ENCODE results near the gene VTA1.
"Not testable (repeated sequence)": the region's sequence is repeated elsewhere in the genome, so short reads cannot be mapped to it uniquely, and the experiment has no call there.

DNA sequence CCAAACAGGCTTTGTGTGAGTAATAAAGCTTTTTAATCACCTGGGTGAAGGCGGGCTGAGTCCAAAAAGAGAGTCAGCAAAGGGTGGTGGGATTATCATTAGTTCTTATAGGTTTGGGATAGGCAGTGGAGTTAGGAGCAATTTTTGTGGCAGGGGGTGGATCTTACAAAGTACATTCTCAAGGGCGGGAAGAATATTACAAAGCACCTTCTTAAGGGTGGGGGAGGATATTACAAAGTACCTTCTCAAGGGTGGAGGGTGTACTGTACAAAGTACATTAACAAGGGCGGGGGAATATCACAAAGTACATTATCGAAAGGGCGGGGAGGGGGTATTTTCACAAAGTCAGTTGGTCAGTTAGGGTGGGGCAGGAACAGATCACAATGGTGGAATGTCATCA, 42.2 kb upstream of the VTA1 start:
- TF ChIP-seq, protein P1, sequence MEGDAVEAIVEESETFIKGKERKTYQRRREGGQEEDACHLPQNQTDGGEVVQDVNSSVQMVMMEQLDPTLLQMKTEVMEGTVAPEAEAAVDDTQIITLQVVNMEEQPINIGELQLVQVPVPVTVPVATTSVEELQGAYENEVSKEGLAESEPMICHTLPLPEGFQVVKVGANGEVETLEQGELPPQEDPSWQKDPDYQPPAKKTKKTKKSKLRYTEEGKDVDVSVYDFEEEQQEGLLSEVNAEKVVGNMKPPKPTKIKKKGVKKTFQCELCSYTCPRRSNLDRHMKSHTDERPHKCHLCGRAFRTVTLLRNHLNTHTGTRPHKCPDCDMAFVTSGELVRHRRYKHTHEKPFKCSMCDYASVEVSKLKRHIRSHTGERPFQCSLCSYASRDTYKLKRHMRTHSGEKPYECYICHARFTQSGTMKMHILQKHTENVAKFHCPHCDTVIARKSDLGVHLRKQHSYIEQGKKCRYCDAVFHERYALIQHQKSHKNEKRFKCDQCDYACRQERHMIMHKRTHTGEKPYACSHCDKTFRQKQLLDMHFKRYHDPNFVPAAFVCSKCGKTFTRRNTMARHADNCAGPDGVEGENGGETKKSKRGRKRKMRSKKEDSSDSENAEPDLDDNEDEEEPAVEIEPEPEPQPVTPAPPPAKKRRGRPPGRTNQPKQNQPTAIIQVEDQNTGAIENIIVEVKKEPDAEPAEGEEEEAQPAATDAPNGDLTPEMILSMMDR (IDR thresholded peaks at IDR 0.05): not testable (repeated sequence)
- TF ChIP-seq POLR2A (IDR thresholded peaks at IDR 0.05): not testable (repeated sequence)
